GM21723 (cell line): Measurements from ENCODE around the gene CSMD2.
"Not testable (repeated sequence)": the region's sequence is repeated elsewhere in the genome, so short reads cannot be mapped to it uniquely, and the experiment has no call there.

ENCODE experiments used
- ATAC-seq: cut with Tn5 transposase; IDR thresholded peaks from one replicate; pipeline ENCODE4 v1.9.1; 2021; ENCODE audit warnings: mild to moderate bottlenecking, moderate library complexity; ENCODE audit not compliant: unreplicated experiment

CSMD2 gene

GRCh38 chr1:34164771-34165391 is at the start of gene CSMD2:
Gene CSMD2, minus strand, starts transcription at chr1:34165230. Its CDS starts 133 bp downstream, at chr1:34165097.
- ATAC-seq: no peak

- ATAC-seq: no peak
These were observed 48.9 kb upstream of the CSMD2 start for GRCh38 chr1:34213956-34214355.

GRCh38 chr1:34212673-34213072 is 47.6 kb upstream of the CSMD2 start:
- no peak for ATAC-seq

GRCh38 chr1:34199927-34200326 is 34.9 kb upstream of the CSMD2 start:
- no peak for ATAC-seq

GRCh38 chr1:34192621-34193020 is 27.6 kb upstream of the CSMD2 start:
- ATAC-seq: no peak

GRCh38 chr1:34190692-34191091 is 25.7 kb upstream of the CSMD2 start:
- ATAC-seq: no peak

- no peak for ATAC-seq
These were observed 24.0 kb upstream of the CSMD2 start for GRCh38 chr1:34188985-34189384.

- ATAC-seq: no peak
These were observed 23.4 kb upstream of the CSMD2 start for GRCh38 chr1:34188418-34188817.

GRCh38 chr1:34186741-34187494 is 21.9 kb upstream of the CSMD2 start:
- ATAC-seq: no peak

- ATAC-seq: not testable (repeated sequence)
These were observed 18.4 kb upstream of the CSMD2 start for GRCh38 chr1:34183381-34183780.

GRCh38 chr1:34178072-34178471 is 13.0 kb upstream of the CSMD2 start:
- ATAC-seq: no peak

- no peak for ATAC-seq
These were observed 12.0 kb upstream of the CSMD2 start, which contains the start of gene C1orf94 for GRCh38 chr1:34176830-34177603. Gene C1orf94, plus strand, starts transcription at chr1:34176907. Its CDS starts 883 bp downstream, at chr1:34177790.

- ATAC-seq: no peak
These were observed 10.7 kb upstream of the CSMD2 start for GRCh38 chr1:34175744-34176143.

- ATAC-seq: no peak
These were observed 2.4 kb upstream of the CSMD2 start for GRCh38 chr1:34167389-34167788.

GRCh38 chr1:34166625-34167361 is 1.8 kb upstream of the CSMD2 start:
- ATAC-seq: no peak

GRCh38 chr1:34166191-34166624 is 1.2 kb upstream of the CSMD2 start:
- no peak for ATAC-seq

- no peak for ATAC-seq
These were observed 442 bp upstream of the CSMD2 start for GRCh38 chr1:34165422-34165921.

- ATAC-seq: no peak
These were observed 968 bp downstream of the CSMD2 start for GRCh38 chr1:34163792-34164731.
